ENCODE data around the gene CDK2AP2. TPM values are rescaled to one million over a fixed set of nuclear protein-coding genes. Genes with fewer than 3 reads are reported as not detected.
A peak's percentile ranks its signal among the peaks of the same experiment; 100 is the strongest.

Gene CDK2AP2
- total RNA-seq, 4 donors from 2014 or later: 75.4 to 90.8 (median 80.6) TPM

DNA sequence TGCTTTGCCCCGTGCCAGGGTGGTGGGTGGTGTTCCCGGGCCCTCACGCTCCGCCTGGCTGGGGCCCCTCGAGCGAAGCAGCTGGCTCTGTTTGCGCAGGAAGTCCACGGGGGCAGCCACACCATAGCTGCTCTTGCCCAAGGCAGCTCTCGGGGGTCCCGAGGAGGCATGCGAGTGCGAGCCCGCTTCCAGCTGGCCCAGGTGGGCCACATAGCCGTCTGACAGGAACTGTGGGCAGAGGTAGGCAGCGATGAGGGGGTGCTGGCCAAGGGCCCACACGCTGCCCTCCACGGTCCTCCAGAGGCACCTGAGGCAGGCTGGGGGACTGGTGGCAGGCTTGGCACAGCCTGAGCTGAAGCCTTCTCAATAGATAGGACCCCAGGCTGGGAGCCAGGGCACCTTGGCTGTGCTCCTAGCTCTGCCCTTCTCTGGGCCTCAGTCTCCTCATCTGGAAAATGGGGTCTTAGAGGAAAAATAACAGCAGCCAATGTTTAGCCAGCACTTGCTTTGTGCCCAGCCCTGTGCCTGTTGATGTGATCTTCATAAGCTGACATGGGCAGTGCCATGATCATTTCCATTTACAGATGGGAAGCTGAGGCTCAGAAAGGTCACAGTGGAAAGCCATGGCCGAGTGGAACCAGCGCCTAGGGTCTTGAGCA is 15.8 kb downstream of the CDK2AP2 start:
- peaks cover 0 to 96% (median 25%) of the 10 kb centered on the region in 3 donors for H3K36me3 ChIP-seq

DNA sequence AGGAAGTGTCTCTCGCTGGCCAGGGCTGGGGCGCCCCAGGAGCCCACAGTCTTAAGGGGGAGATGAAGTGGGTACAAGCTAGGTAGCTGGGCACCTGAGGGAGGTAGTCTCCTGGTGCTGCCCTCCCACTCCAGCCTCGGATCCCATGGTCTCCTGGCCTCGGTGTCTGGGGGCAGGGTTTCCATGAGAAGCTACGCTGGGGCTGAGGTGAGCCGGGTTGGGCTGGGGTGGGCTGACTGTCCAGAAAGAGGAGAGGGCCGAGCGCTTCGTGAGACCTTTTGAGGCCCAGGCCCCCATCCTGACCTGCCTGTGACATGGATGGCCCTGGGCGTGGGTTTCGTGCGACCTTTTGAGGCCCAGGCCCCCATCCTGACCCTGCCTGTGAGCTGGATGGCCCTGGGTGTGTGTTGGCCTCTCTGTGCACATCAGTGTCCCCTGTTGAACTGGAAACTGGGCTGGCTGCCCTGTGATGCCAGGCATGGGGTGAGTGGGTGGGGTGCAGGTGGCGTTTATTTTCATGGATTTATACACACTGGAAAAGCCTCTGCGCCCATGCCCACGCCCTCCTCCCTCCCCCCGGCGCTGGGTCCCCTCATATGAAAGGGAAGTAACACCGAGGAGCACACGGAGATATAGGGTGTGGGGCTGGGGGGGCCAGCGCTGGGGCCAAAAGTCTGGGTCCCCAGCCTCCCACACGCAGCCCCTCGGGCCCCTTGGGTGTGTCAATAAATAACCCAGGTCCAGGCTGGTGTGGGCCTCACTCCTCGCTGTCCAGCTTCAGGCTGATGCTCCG is 16.5 kb downstream of the CDK2AP2 start:
- Histone ChIP-seq H3K4me3 (no peak overlapping the region), H3K4me1 (peaks cover 0 to 12% (median 0%) of the 10 kb centered on the region in 4 donors), H3K9me3 (no peaks in the 10 kb centered on the region), H3K27ac (peak overlapping the region; percentile 50 to 83 (median 63)), H3K36me3 (peaks cover 0 to 96% (median 25%) of the 10 kb centered on the region in 3 donors), H3K27me3 (no peaks in the 10 kb centered on the region)
- 54 to 67% methylated on average over 19 of the region's 24 CpGs for WGBS, 2 donors
- TF ChIP-seq, protein P1, sequence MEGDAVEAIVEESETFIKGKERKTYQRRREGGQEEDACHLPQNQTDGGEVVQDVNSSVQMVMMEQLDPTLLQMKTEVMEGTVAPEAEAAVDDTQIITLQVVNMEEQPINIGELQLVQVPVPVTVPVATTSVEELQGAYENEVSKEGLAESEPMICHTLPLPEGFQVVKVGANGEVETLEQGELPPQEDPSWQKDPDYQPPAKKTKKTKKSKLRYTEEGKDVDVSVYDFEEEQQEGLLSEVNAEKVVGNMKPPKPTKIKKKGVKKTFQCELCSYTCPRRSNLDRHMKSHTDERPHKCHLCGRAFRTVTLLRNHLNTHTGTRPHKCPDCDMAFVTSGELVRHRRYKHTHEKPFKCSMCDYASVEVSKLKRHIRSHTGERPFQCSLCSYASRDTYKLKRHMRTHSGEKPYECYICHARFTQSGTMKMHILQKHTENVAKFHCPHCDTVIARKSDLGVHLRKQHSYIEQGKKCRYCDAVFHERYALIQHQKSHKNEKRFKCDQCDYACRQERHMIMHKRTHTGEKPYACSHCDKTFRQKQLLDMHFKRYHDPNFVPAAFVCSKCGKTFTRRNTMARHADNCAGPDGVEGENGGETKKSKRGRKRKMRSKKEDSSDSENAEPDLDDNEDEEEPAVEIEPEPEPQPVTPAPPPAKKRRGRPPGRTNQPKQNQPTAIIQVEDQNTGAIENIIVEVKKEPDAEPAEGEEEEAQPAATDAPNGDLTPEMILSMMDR (IDR thresholded peaks at IDR 0.05): no peak
- no peak for TF ChIP-seq EP300 (IDR thresholded peaks at IDR 0.05)
- no peak for DNase-seq (ENCODE audit: low spot score in 2 of 2)

More for the DNA sequence above, 15.8 kb downstream of the CDK2AP2 start:
- TF ChIP-seq POLR2A (IDR thresholded peaks at IDR 0.05): no peak
- TF ChIP-seq, protein P1 (IDR thresholded peaks at IDR 0.05): no peak
- peak in 1 of 2 donors; percentile 23 for TF ChIP-seq EP300 (IDR thresholded peaks at IDR 0.05)
- H3K4me1 ChIP-seq: peaks cover 0 to 8% (median 0%) of the 10 kb centered on the region in 4 donors
- WGBS, 2 donors: 65 to 71% methylated on average over 12 to 16 of the region's 19 CpGs
- no peak overlapping the region for H3K4me3 ChIP-seq
- DNase-seq (ENCODE audit: low spot score in 2 of 2): no peak
- H3K9me3 ChIP-seq: no peaks in the 10 kb centered on the region
- H3K27me3 ChIP-seq: no peaks in the 10 kb centered on the region
- peak overlapping the region; percentile 50 to 83 (median 63) for H3K27ac ChIP-seq

DNA sequence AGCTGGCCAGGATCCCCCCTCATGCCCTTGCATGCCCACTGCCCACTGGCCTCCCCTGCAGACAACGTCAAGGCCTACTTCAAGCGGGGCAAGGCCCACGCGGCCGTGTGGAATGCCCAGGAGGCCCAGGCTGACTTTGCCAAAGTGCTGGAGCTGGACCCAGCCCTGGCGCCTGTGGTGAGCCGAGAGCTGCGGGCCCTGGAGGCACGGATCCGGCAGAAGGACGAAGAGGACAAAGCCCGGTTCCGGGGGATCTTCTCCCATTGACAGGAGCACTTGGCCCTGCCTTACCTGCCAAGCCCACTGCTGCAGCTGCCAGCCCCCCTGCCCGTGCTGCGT is 17.3 kb downstream of the CDK2AP2 start:
- WGBS, 2 donors: 53 to 77% methylated on average over 14 to 15 of the region's 15 CpGs
- no peaks in the 10 kb centered on the region for H3K27me3 ChIP-seq
- H3K36me3 ChIP-seq: peaks cover 0 to 88% (median 25%) of the 10 kb centered on the region in 3 donors
- DNase-seq (ENCODE audit: low spot score in 2 of 2): no peak
- H3K4me3 ChIP-seq: no peak overlapping the region
- H3K9me3 ChIP-seq: no peaks in the 10 kb centered on the region
- TF ChIP-seq POLR2A (IDR thresholded peaks at IDR 0.05) (no peak), EP300 (IDR thresholded peaks at IDR 0.05) (peak in 1 of 2 donors; percentile 61)
- TF ChIP-seq, protein P1 (IDR thresholded peaks at IDR 0.05): no peak
- peak overlapping the region; percentile 19 to 83 (median 55) for H3K27ac ChIP-seq
- peaks cover 0 to 20% (median under 1%) of the 10 kb centered on the region in 4 donors for H3K4me1 ChIP-seq

DNA sequence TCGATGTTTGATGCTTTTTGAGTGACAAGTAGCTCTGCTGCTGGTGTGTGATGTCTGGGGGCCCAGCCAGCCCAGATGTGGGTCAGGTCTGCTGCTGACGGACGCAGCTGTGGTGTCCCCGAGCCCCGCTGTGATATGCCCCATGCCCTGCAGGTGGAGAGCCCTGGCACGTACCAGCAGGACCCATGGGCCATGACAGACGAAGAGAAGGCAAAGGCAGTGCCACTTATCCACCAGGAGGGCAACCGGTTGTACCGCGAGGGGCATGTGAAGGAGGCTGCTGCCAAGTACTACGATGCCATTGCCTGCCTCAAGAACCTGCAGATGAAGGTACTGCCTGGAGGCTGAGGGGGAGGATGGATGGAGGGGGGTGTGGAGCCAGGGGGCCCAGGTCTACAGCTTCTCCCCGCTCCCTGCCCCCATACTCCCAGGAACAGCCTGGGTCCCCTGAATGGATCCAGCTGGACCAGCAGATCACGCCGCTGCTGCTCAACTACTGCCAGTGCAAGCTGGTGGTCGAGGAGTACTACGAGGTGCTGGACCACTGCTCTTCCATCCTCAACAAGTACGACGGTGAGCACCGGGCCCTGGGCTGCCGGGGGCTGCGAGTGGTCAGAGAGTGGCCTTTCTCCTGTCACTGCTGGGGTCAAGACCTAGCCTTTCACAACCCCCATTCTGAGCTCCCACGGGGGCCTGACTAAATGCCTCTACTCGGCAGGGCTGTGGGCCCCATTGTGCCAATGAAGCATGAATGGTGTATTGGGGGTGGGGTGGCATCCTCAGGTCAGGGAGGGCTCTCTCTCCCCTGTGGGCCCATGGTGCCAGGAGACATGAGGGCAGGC is 17.9 kb downstream of the CDK2AP2 start:
- no peak for TF ChIP-seq POLR2A (IDR thresholded peaks at IDR 0.05)
- TF ChIP-seq, protein P1 (IDR thresholded peaks at IDR 0.05): no peak
- TF ChIP-seq EP300 (IDR thresholded peaks at IDR 0.05): no peak
- no peak overlapping the region for H3K4me3 ChIP-seq
- DNase-seq (ENCODE audit: low spot score in 2 of 2): no peak
- H3K27me3 ChIP-seq: no peaks in the 10 kb centered on the region
- H3K4me1 ChIP-seq: peaks cover 0 to 26% (median 4%) of the 10 kb centered on the region in 4 donors
- peak overlapping the region in 3 of 4 donors; percentile 19 to 83 (median 74) for H3K27ac ChIP-seq
- H3K9me3 ChIP-seq: no peaks in the 10 kb centered on the region
- peaks cover 0 to 82% (median 25%) of the 10 kb centered on the region in 3 donors for H3K36me3 ChIP-seq
- WGBS, 2 donors: 75 to 83% methylated on average over 22 to 23 of the region's 23 CpGs
